HG02763 (cell line): ENCODE data around the gene MANSC1.
"Not testable (repeated sequence)": the region's sequence is repeated elsewhere in the genome, so short reads cannot be mapped to it uniquely, and the experiment has no call there.

Experiments used
- ATAC-seq: cut with Tn5 transposase; IDR thresholded peaks from one replicate; pipeline ENCODE4 v1.9.1; 2021; ENCODE audit warnings: mild to moderate bottlenecking, moderate library complexity; ENCODE audit not compliant: unreplicated experiment

MANSC1 gene

GRCh38 chr12:12365931-12366431 lies 15.9 kb upstream of the MANSC1 start:
- no peak for ATAC-seq

- ATAC-seq = no peak
Observed at GRCh38 chr12:12365446-12365802, 15.4 kb upstream of the MANSC1 start.

- ATAC-seq = no peak
Observed at GRCh38 chr12:12364787-12365445, 14.9 kb upstream of the MANSC1 start.

- no peak for ATAC-seq
Observed at GRCh38 chr12:12358528-12358927, 8.5 kb upstream of the MANSC1 start.

DNA sequence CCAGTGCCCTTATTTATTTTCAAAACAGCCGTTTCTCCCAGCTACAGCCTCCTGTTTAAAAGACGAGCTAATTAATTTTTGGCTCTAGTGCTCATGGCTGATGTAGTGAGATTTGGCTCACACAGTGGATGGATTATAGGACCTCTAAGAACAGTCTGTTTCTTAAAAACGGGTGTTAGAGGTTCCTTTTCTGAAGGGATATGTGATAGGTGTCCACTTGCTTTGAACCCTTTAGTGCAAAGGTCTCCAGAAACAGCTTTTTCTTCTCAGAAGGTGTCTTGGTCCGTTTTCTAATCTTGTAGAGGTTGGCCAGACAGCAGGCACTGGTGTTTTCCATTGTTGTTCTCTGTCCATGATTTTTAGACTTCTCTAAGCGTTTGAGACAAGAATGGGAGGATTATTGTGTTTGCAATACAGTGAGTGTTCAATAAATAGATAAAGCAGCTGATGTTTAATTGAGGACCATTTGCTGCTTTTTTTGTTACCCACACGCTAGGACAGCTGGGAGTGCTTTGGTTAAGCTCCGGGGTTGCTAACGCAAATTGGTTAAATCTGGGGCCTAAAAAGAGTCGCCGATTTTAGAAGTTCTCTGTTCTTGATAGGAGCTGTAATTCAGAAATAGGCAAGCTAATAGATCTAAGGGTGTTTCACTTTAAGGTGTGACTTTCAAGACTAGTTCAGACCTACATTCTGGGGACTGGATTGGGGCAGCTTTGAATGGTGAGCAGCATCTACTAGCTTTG lies 7.8 kb upstream of the MANSC1 start:
- no peak for ATAC-seq

GRCh38 chr12:12356896-12357718 lies 7.1 kb upstream of the MANSC1 start, which contains the start of gene BORCS5:
BORCS5 (plus strand) TSS chr12:12357078; CDS start chr12:12357452, 374 bp downstream.
- ATAC-seq = peak; percentile 90

GRCh38 chr12:12356467-12356895 lies 6.4 kb upstream of the MANSC1 start:
- ATAC-seq = no peak

GRCh38 chr12:12353807-12354206 lies 3.8 kb upstream of the MANSC1 start:
- no peak for ATAC-seq

DNA sequence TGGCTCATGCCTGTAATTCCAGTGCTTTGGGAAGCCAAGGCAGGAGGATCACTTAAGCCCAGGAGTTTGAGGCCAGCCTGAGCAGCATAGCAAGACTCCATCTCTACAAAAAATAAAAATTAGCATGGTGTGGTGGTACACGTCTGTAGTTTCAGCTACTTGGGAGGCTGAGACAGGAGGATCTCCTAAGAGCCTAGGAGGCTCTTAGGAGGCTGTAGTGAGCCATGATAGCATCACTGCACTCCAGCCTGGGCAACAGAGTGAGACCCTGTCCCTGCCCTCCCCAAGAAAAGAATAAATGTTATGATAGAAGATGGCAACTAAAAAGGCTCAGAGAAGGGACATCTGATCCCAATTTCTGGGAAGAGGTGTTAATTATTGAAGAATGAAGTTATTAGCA lies 3.2 kb upstream of the MANSC1 start:
- ATAC-seq = no peak

- not testable (repeated sequence) for ATAC-seq
Observed at GRCh38 chr12:12351468-12352185, 1.6 kb upstream of the MANSC1 start.

GRCh38 chr12:12350868-12351463 lies 924 bp upstream of the MANSC1 start:
- no peak for ATAC-seq

GRCh38 chr12:12338527-12339168 lies 11.4 kb downstream of the MANSC1 start:
- ATAC-seq = no peak

DNA sequence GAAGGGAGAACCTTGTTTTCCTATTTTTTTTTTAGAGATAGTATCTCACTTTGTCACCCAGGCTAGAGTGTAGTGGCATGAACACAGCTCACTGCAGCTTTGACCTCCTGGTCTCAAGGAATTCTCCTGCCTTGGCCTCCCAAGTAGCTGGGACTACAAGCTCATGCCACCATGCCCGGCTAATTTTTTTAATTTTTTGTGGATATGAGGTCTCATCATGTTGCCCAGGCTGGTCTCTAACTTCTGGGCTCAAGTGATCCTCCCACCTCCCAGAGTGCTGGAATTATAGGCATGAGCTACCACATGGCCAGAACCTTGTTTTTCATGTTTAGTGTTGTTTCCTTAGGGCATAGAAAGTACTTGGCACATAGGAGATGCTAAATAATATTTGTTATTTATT lies 13.5 kb downstream of the MANSC1 start:
- no peak for ATAC-seq

DNA sequence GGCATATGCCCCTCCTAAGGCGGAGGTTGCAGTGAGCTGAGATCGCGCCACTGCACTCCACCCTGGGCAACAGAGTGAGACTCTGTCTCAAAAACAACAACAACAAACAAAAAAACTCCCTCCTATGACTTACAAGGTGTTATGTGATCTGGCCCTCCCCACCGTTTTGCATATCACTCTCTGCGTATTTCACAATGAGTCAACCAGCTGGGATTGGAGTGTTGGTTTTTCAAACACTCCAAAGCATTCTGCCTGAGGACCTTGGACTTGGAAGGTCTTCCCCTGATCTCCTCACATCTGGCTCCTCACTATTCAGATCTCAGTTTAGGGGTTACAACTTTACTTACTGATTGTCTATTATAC lies 14.0 kb downstream of the MANSC1 start:
- no peak for ATAC-seq

DNA sequence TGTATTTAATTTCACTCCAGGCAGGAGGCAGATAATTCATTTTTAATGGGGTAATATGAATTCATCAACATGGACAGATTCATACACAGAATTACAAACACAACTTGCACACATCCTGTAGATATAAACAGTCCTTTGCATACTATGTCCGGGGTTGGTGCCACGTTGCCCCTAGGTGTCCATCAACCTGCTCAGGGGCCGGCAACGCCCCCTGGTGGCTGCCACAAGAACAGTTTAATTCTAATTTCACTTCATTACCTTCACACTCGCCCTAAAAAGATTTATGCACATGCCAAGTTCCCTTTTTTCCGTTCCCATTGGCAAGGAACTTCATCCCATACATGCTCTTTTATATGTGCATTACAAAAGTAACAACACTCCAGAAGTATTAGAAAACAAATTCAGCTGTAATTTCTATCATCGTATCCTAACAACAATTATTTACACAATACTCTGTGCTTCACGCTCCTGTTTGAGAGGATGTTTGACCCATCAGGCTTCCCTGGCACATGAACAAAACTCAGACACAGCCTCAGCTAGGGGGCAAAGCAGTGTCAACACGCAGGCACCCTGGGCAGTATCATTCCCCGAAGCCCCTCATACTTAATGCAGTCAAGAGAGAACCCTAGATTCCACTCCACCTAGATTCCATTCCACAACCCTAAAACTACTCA lies 15.5 kb downstream of the MANSC1 start:
- no peak for ATAC-seq

DNA sequence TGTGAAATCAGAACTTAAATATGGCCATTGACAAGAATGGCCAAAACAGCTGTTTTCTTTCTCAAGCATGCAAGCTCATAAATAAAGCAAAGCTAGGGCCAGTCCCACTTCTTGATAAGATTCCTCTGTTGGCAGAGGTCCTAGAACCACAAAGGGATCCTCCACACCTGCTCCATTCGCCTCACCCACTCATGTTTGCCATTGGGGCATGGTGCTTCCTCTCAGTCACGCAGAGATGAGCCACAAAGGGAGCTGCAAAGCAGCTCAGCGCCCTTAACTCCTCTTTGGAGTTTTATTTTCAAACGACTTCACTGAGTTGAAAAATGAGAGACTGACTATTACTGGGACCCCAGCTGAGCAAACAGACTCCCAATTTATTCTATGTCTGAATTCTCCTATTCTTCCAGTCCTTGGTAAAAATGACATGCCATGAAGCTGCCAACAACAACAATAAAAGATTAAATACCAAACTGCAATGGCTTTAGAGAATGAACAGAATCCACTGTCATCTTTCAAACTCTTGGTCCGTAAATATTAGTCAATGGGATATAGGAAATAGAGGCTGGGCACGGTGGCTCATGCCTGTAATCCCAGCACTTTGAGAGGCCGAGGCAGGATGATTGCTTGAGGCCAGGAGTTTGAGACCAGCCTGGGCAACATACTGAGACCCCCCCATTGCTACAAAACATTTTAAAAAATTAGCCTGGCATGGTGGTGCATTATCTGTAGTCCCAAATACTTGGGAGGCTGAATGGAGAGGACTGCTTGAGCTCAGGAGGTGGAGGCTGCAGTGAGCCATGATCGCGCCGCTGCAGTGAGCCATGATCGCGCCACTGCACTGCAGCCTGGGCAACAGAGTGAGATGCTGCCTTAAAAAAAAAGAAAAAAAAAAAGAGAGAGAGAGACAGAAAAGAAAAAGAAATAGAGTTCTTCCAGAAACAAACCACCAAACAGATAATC lies 16.4 kb downstream of the MANSC1 start:
- ATAC-seq = no peak

- ATAC-seq = no peak
Observed at GRCh38 chr12:12331896-12332295, 18.1 kb downstream of the MANSC1 start.

GRCh38 chr12:12331244-12331771 lies 18.7 kb downstream of the MANSC1 start:
- ATAC-seq = no peak
